Measurements from ENCODE around the gene TMEM131L.
"Not testable (repeated sequence)": the region's sequence is repeated elsewhere in the genome, so short reads cannot be mapped to it uniquely, and the experiment has no call there.

DNA sequence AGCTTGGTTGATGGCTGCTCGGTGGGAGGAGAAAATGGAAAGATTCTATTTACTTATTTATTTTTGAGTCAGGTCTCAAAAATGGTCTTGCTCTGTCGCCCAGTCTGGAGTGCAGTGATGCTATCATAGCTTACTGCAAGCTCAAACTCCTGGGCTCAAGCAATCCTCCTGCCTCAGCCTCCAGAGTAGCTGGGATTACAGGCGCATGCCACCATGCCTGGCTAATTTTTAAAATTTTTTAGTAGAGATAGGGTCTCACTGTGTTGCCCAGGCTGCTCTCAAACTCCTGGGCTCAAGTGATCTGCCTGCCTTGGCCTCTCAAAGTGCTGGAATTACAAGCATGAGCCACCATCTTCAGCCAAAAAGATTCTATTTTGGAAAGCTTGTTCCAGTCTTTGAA is 82.7 kb downstream of the TMEM131L start:
- TF ChIP-seq POLR2A (IDR thresholded peaks at IDR 0.05) = not testable (repeated sequence)
- TF ChIP-seq, protein P1, sequence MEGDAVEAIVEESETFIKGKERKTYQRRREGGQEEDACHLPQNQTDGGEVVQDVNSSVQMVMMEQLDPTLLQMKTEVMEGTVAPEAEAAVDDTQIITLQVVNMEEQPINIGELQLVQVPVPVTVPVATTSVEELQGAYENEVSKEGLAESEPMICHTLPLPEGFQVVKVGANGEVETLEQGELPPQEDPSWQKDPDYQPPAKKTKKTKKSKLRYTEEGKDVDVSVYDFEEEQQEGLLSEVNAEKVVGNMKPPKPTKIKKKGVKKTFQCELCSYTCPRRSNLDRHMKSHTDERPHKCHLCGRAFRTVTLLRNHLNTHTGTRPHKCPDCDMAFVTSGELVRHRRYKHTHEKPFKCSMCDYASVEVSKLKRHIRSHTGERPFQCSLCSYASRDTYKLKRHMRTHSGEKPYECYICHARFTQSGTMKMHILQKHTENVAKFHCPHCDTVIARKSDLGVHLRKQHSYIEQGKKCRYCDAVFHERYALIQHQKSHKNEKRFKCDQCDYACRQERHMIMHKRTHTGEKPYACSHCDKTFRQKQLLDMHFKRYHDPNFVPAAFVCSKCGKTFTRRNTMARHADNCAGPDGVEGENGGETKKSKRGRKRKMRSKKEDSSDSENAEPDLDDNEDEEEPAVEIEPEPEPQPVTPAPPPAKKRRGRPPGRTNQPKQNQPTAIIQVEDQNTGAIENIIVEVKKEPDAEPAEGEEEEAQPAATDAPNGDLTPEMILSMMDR (IDR thresholded peaks at IDR 0.05) = not testable (repeated sequence)

Data from testis (tissue), 2 donors.